DMS53 treated with DMSO at 0.1 percent for 48 hours (cell line): ENCODE measurements around the gene ABLIM2.

Experiments used
- DNase-seq: peaks from one replicate; lab custom pipeline; 2025; ENCODE audit not compliant: unreplicated experiment; lab: John Stamatoyannopoulos, UW

Gene ABLIM2

GRCh38 chr4:8087921-8088495 is 70.6 kb downstream of the ABLIM2 start:
- DNase-seq: no peak

- no peak for DNase-seq
These were observed 71.7 kb downstream of the ABLIM2 start for GRCh38 chr4:8086783-8087445.

- DNase-seq: no peak
These were observed 73.0 kb downstream of the ABLIM2 start for GRCh38 chr4:8085491-8086117.

- DNase-seq: no peak
These were observed 73.7 kb downstream of the ABLIM2 start for GRCh38 chr4:8084712-8085490.

GRCh38 chr4:8084031-8084660 is 74.5 kb downstream of the ABLIM2 start:
- DNase-seq: no peak

- no peak for DNase-seq
These were observed 75.4 kb downstream of the ABLIM2 start for GRCh38 chr4:8083086-8083825.

GRCh38 chr4:8082517-8083055 is 76.0 kb downstream of the ABLIM2 start:
- DNase-seq: no peak

GRCh38 chr4:8081621-8082516 is 76.7 kb downstream of the ABLIM2 start:
- DNase-seq: no peak

GRCh38 chr4:8081171-8081570 is 77.4 kb downstream of the ABLIM2 start:
- DNase-seq: no peak

- no peak for DNase-seq
These were observed 77.9 kb downstream of the ABLIM2 start for GRCh38 chr4:8080754-8081065.

GRCh38 chr4:8079916-8080753 is 78.5 kb downstream of the ABLIM2 start:
- DNase-seq: no peak

- DNase-seq: no peak
These were observed 79.4 kb downstream of the ABLIM2 start for GRCh38 chr4:8079031-8079885.

GRCh38 chr4:8078610-8079015 is 80.0 kb downstream of the ABLIM2 start:
- no peak for DNase-seq

GRCh38 chr4:8078109-8078494 is 80.5 kb downstream of the ABLIM2 start:
- no peak for DNase-seq

- no peak for DNase-seq
These were observed 81.2 kb downstream of the ABLIM2 start for GRCh38 chr4:8077181-8078108.

GRCh38 chr4:8076023-8076422 is 82.6 kb downstream of the ABLIM2 start:
- DNase-seq: no peak
